GM23338 (cell line): ENCODE measurements around the gene ZNF275.

Source experiments
- CREB1 ChIP-seq: fragments of 250-450 bp; sonication (Bioruptor Pico); IDR thresholded peaks from 2 replicates; pipeline ENCODE4 v1.5.0; 2020; ENCODE audit warnings: low read depth, mild to moderate bottlenecking, moderate library complexity
- EZH2 ChIP-seq: fragments of 200-600 bp; sonication (generic); IDR thresholded peaks from one replicate; pipeline ENCODE4 v1.8.0; 2017; ENCODE audit warnings: antibody characterized with exemption, mild to moderate bottlenecking, low read depth; ENCODE audit not compliant: unreplicated experiment
- EZH2phosphoT487 ChIP-seq: fragments of 200-600 bp; sonication (generic); IDR thresholded peaks from one replicate; pipeline ENCODE4 v1.8.1; 2018; ENCODE audit warnings: antibody characterized with exemption; ENCODE audit not compliant: unreplicated experiment
- JUNB ChIP-seq: IDR thresholded peaks from one replicate; pipeline ENCODE4 v1.6.1; 2016; ENCODE audit warnings: antibody characterized with exemption; ENCODE audit not compliant: unreplicated experiment
- NANOG ChIP-seq: IDR thresholded peaks from 2 replicates; pipeline ENCODE4 v1.6.1; 2016; ENCODE audit warnings: antibody characterized with exemption, borderline replicate concordance
- POLR2AphosphoS5 ChIP-seq: IDR thresholded peaks from 2 replicates; pipeline ENCODE4 v1.6.1; 2016; ENCODE audit warnings: antibody characterized with exemption, low read depth
- STAT1 ChIP-seq: IDR thresholded peaks from one replicate; pipeline ENCODE4 v1.6.1; 2016; ENCODE audit warnings: antibody characterized with exemption; ENCODE audit not compliant: unreplicated experiment
- ZNF331 ChIP-seq: fragments of 250-450 bp; sonication (Bioruptor Pico); IDR thresholded peaks from 2 replicates; pipeline ENCODE4 v1.5.0; 2020; ENCODE audit warnings: low read depth, mild to moderate bottlenecking, moderate library complexity
- TF ChIP-seq, protein P1 (sequence below), 2 experiments: fragments of 200-600 bp in 1 of 2; sonication (generic) in 1 of 2; conservative IDR thresholded peaks; 2 replicates each; pipeline versions ENCODE4 v1.5.1 to v1.6.1; 2016 to 2017; ENCODE audit warnings: antibody characterized with exemption in 2 of 2, low read depth in 2 of 2, mild to moderate bottlenecking in 2 of 2, moderate library complexity in 1 of 2
- TF ChIP-seq, protein P2 (sequence below): IDR thresholded peaks from one replicate; pipeline ENCODE4 v1.6.1; 2018; ENCODE audit warnings: antibody characterized with exemption; ENCODE audit not compliant: unreplicated experiment
- TF ChIP-seq, protein P3 (sequence below): IDR thresholded peaks from 2 replicates; pipeline ENCODE4 v1.6.1; 2016; ENCODE audit warnings: antibody characterized with exemption

DNA sequence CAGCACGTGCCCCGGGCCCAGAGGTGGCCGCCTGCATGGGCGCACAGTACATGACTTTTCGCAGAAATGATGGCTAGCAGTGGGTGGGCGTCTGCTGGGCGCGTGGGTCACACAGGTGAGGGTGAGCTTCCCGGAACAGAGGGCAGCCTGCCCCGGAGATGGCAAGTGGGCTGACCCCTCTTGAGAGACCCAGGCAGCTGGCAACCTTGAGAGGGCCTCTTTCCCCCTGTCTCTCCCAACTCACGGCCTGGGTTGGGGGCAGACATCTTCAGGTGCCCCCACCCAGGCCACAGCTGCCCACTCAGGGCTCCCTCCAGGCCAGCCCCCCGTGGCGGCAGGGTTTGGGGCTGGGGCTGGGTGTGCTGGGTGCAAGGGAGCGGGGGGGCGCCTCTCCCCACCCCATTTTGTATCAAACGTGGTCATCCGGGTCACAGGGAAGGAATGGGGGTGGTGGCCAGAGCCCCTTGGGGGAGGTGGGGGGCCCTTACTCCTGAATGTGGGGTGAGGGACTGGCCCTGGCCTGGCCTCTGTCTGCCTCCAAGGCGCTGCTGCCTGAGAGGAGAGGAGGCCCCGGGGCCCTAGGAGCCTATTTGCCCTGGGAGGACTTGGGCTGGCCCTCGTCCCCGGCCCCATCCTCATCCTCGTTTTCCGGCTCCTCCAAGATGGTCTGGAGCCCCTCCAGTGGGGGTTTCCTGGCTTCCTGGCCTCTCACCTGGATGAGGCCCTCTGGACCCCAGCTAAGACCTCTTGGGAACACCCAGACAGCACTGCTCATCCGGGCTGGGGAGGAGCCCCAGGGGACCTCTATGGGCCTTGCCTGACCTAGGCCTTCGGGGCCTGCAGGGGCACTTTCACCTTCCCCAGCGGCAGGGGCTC, 62.6 kb downstream of the ZNF275 start:
- TF ChIP-seq, protein P1, sequence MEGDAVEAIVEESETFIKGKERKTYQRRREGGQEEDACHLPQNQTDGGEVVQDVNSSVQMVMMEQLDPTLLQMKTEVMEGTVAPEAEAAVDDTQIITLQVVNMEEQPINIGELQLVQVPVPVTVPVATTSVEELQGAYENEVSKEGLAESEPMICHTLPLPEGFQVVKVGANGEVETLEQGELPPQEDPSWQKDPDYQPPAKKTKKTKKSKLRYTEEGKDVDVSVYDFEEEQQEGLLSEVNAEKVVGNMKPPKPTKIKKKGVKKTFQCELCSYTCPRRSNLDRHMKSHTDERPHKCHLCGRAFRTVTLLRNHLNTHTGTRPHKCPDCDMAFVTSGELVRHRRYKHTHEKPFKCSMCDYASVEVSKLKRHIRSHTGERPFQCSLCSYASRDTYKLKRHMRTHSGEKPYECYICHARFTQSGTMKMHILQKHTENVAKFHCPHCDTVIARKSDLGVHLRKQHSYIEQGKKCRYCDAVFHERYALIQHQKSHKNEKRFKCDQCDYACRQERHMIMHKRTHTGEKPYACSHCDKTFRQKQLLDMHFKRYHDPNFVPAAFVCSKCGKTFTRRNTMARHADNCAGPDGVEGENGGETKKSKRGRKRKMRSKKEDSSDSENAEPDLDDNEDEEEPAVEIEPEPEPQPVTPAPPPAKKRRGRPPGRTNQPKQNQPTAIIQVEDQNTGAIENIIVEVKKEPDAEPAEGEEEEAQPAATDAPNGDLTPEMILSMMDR (conservative IDR thresholded peaks at IDR 0.05; ENCODE audit: low read depth in 2 of 2) = no peak
- TF ChIP-seq POLR2AphosphoS5 = no peak
- no peak for TF ChIP-seq EZH2
- TF ChIP-seq, protein P2, sequence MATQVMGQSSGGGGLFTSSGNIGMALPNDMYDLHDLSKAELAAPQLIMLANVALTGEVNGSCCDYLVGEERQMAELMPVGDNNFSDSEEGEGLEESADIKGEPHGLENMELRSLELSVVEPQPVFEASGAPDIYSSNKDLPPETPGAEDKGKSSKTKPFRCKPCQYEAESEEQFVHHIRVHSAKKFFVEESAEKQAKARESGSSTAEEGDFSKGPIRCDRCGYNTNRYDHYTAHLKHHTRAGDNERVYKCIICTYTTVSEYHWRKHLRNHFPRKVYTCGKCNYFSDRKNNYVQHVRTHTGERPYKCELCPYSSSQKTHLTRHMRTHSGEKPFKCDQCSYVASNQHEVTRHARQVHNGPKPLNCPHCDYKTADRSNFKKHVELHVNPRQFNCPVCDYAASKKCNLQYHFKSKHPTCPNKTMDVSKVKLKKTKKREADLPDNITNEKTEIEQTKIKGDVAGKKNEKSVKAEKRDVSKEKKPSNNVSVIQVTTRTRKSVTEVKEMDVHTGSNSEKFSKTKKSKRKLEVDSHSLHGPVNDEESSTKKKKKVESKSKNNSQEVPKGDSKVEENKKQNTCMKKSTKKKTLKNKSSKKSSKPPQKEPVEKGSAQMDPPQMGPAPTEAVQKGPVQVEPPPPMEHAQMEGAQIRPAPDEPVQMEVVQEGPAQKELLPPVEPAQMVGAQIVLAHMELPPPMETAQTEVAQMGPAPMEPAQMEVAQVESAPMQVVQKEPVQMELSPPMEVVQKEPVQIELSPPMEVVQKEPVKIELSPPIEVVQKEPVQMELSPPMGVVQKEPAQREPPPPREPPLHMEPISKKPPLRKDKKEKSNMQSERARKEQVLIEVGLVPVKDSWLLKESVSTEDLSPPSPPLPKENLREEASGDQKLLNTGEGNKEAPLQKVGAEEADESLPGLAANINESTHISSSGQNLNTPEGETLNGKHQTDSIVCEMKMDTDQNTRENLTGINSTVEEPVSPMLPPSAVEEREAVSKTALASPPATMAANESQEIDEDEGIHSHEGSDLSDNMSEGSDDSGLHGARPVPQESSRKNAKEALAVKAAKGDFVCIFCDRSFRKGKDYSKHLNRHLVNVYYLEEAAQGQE = no peak
- no peak for TF ChIP-seq JUNB
- no peak for TF ChIP-seq CREB1 (CRISPR knock-in tag)
- TF ChIP-seq EZH2phosphoT487 = no peak
- no peak for TF ChIP-seq NANOG
- no peak for TF ChIP-seq STAT1
- TF ChIP-seq, protein P3, sequence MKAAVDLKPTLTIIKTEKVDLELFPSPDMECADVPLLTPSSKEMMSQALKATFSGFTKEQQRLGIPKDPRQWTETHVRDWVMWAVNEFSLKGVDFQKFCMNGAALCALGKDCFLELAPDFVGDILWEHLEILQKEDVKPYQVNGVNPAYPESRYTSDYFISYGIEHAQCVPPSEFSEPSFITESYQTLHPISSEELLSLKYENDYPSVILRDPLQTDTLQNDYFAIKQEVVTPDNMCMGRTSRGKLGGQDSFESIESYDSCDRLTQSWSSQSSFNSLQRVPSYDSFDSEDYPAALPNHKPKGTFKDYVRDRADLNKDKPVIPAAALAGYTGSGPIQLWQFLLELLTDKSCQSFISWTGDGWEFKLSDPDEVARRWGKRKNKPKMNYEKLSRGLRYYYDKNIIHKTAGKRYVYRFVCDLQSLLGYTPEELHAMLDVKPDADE = no peak
- TF ChIP-seq ZNF331 = no peak
